DND-41 (cell line): ENCODE results near the gene RIMKLA.

Experiments used
- EZH2 ChIP-seq: IDR thresholded peaks from 3 replicates; pipeline ENCODE4 v1.6.1; 2012; ENCODE audit warnings: borderline replicate concordance, low read depth, mild to moderate bottlenecking, moderate library complexity, low read length, inconsistent platforms; ENCODE audit not compliant: severe bottlenecking
- TF ChIP-seq, protein P1 (sequence below): IDR thresholded peaks from 2 replicates; pipeline ENCODE4 v1.5.1; 2012; ENCODE audit warnings: borderline replicate concordance, low read length, moderate library complexity, mild to moderate bottlenecking; ENCODE audit not compliant: poor library complexity, severe bottlenecking; ENCODE audit errors: extremely low read depth

DNA sequence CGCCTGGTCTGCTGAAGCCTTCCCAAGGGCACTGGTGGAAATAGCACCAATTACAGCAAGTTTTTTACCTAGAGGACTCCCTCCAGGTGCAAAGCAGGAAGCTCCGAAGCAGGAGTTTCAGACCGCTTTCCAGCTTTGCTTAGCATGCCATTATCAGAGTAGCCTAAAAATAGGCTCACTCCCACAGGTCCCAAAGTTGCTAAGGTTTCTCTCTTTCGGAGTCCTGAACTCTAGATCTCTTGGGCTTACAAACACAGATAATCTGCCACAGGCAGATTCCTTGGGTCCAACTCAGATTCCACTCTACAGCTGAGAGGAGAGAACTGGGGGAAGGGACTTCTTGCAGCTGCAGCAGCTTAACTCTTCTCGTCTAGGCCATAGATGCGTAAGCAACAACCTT lies 52.8 kb downstream of the RIMKLA start:
- TF ChIP-seq, protein P1, sequence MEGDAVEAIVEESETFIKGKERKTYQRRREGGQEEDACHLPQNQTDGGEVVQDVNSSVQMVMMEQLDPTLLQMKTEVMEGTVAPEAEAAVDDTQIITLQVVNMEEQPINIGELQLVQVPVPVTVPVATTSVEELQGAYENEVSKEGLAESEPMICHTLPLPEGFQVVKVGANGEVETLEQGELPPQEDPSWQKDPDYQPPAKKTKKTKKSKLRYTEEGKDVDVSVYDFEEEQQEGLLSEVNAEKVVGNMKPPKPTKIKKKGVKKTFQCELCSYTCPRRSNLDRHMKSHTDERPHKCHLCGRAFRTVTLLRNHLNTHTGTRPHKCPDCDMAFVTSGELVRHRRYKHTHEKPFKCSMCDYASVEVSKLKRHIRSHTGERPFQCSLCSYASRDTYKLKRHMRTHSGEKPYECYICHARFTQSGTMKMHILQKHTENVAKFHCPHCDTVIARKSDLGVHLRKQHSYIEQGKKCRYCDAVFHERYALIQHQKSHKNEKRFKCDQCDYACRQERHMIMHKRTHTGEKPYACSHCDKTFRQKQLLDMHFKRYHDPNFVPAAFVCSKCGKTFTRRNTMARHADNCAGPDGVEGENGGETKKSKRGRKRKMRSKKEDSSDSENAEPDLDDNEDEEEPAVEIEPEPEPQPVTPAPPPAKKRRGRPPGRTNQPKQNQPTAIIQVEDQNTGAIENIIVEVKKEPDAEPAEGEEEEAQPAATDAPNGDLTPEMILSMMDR = no peak
- TF ChIP-seq EZH2 = no peak
